ENCODE data around the gene MYBPH. TPM values are rescaled to one million over a fixed set of nuclear protein-coding genes. Genes with fewer than 3 reads are reported as not detected.

MYBPH gene
- total RNA-seq, 1 donor from 2014 or later, result not detected

DNA sequence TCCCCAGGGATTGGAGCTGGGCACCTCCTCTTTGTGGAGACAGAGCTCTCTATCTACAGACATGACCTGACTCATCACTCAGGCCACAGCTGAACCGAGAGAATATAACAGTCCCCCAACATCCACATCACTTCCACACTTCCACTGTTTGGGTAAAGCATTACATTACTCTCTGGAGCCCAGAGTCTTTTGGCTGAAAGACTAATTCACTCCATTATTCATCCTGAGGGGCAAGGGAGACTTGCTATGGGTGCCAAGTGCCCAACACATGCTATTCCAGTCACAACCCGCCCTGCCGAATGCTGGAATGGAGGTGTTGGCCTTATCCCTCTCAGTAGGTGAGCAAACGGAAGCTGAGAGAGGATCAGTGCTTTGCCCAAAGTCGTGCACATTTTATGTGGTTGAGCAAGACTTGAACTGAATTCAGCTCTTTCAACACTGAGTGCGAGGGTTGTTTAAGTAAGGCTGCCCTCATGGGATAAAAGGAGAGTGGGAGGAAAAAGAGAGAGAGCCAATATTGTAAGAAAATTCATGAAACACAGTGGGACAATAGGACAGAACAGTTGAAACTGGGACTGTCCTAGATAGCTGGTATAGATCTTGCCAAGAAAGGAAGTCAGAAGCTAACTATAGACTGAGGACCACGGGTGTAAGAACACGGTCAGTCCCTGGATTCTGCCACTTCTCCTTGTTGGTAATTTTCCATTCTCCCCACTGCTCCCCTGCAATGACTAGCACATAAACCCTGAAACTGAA lies 24.4 kb upstream of the MYBPH start:
- TF ChIP-seq, protein P1, sequence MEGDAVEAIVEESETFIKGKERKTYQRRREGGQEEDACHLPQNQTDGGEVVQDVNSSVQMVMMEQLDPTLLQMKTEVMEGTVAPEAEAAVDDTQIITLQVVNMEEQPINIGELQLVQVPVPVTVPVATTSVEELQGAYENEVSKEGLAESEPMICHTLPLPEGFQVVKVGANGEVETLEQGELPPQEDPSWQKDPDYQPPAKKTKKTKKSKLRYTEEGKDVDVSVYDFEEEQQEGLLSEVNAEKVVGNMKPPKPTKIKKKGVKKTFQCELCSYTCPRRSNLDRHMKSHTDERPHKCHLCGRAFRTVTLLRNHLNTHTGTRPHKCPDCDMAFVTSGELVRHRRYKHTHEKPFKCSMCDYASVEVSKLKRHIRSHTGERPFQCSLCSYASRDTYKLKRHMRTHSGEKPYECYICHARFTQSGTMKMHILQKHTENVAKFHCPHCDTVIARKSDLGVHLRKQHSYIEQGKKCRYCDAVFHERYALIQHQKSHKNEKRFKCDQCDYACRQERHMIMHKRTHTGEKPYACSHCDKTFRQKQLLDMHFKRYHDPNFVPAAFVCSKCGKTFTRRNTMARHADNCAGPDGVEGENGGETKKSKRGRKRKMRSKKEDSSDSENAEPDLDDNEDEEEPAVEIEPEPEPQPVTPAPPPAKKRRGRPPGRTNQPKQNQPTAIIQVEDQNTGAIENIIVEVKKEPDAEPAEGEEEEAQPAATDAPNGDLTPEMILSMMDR (IDR thresholded peaks at IDR 0.05; ENCODE audit: insufficient read depth, low read length, poor library complexity, severe bottlenecking), result no peak
- no peaks in the 10 kb centered on the region for H3K27me3 ChIP-seq (ENCODE audit: control insufficient read depth, insufficient read depth, low read length)
- no peak for DNase-seq (ENCODE audit: low read depth)
- no peak overlapping the region for H3K4me3 ChIP-seq (ENCODE audit: low read depth, low read length)
- H3K36me3 ChIP-seq (ENCODE audit: control insufficient read depth, insufficient read depth, low read length), result no peaks in the 10 kb centered on the region

DNA sequence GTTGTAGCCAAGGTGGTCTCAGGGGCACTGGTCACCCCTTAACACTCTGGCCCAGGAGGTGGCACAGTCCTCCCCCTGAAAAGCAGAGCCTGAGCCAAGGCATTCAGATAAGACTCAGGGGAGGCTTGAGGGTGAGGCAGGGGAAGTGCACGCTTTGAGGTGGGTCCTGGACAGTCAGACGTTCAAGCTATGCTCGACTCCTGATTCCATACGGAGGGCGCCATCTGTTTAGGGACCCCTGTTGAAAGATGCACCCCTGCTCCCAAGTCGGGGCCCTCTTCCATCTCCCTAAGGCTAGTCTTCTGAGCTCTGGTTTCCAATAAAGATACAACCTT lies 23.8 kb upstream of the MYBPH start:
- no peak for DNase-seq (ENCODE audit: low read depth)
- H3K27me3 ChIP-seq (ENCODE audit: control insufficient read depth, insufficient read depth, low read length), result no peaks in the 10 kb centered on the region
- TF ChIP-seq, protein P1 (IDR thresholded peaks at IDR 0.05; ENCODE audit: insufficient read depth, low read length, poor library complexity, severe bottlenecking), result no peak
- H3K4me3 ChIP-seq (ENCODE audit: low read depth, low read length), result no peak overlapping the region
- H3K36me3 ChIP-seq (ENCODE audit: control insufficient read depth, insufficient read depth, low read length), result no peaks in the 10 kb centered on the region

DNA sequence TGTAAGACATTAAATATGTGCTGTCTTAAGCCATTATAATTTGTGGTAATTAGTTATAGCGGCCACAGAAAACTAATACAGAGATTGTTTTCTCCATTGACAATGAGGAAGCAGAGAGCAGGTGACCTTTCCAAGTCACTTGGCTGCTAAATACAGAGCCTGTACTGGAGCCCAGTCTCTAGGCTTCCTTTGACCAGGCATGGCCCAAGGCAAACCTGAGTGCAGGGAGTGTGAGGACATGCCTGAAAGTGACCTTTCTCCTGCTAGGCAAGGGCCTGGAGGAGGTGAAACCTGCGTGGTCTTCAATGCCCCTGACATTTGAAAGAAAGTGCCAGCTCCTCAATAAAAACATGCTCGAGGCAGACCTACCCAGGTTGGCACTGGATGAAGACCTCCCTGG lies 23.4 kb upstream of the MYBPH start:
- TF ChIP-seq, protein P1 (IDR thresholded peaks at IDR 0.05; ENCODE audit: insufficient read depth, low read length, poor library complexity, severe bottlenecking), result no peak
- no peaks in the 10 kb centered on the region for H3K36me3 ChIP-seq (ENCODE audit: control insufficient read depth, insufficient read depth, low read length)
- H3K27me3 ChIP-seq (ENCODE audit: control insufficient read depth, insufficient read depth, low read length), result no peaks in the 10 kb centered on the region
- no peak overlapping the region for H3K4me3 ChIP-seq (ENCODE audit: low read depth, low read length)
- no peak for DNase-seq (ENCODE audit: low read depth)

DNA sequence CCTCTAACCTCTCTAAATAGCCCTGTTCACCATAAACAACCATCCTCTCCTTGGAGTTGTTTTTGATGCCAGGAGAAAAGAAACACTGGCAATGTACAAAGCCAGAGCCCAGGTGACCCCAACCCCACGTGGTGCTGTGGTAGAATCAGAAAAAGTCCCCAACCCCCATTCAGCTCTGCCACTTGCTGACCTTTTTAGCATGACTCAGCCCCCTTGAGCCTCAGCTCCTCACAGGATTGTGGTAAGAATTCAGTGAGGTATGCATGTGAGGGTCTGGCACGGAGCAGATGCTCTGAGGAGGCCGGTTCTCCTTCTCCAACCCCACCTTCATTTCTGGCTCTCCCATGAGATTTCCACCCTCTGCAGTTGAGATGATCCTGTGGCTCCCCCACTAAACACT lies 22.0 kb upstream of the MYBPH start:
- TF ChIP-seq, protein P1 (IDR thresholded peaks at IDR 0.05; ENCODE audit: insufficient read depth, low read length, poor library complexity, severe bottlenecking), result no peak
- peak; percentile 57 for DNase-seq (ENCODE audit: low read depth)
- no peaks in the 10 kb centered on the region for H3K27me3 ChIP-seq (ENCODE audit: control insufficient read depth, insufficient read depth, low read length)
- H3K4me3 ChIP-seq (ENCODE audit: low read depth, low read length), result no peak overlapping the region
- no peaks in the 10 kb centered on the region for H3K36me3 ChIP-seq (ENCODE audit: control insufficient read depth, insufficient read depth, low read length)

DNA sequence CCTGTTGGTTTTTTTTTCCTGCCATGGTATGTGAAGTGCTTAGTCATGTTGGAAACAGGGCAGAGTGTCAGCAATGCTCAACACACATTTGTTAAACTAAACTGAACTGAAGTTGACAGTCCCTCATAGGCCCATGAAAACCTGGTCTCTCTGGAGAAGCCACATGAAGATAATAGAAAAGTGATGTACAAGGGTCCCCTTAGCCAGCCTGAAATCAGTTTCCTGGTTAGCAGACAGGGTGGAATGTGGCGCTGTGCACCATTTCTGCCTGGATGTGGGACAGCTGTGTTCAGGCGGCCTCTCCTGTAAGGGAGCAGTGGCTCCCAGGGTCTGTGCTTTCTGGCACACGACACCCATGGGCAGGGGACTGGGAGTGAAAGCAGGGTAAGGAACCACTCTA lies 20.7 kb upstream of the MYBPH start:
- no peak for DNase-seq (ENCODE audit: low read depth)
- TF ChIP-seq, protein P1 (IDR thresholded peaks at IDR 0.05; ENCODE audit: insufficient read depth, low read length, poor library complexity, severe bottlenecking), result no peak
- H3K4me3 ChIP-seq (ENCODE audit: low read depth, low read length), result no peak overlapping the region

DNA sequence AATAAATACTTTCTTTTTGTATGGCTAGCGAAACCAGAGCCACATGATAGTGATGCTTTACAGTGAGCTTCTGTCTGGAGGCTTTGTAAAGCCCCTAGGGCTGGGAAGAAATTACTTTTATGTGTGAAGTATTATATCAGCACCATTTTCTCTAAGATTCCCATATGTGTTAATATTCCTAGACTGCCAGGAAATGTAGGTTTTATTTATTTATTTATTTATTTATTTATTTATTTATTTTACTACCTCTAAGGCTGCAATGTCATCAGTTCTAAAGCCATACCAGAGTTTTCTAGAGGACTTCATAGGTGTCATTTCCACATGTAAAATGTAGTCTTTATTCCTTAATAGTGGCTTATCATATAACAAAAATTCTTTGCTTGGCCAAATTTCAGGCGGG lies 15.3 kb upstream of the MYBPH start:
- no peak for DNase-seq (ENCODE audit: low read depth)
- TF ChIP-seq, protein P1 (IDR thresholded peaks at IDR 0.05; ENCODE audit: insufficient read depth, low read length, poor library complexity, severe bottlenecking), result no peak
- no peak overlapping the region for H3K4me3 ChIP-seq (ENCODE audit: low read depth, low read length)
- no peaks in the 10 kb centered on the region for H3K27me3 ChIP-seq (ENCODE audit: control insufficient read depth, insufficient read depth, low read length)
- H3K36me3 ChIP-seq (ENCODE audit: control insufficient read depth, insufficient read depth, low read length), result no peaks in the 10 kb centered on the region

More for the DNA sequence above, 20.7 kb upstream of the MYBPH start:
- Histone ChIP-seq H3K36me3 (ENCODE audit: control insufficient read depth, insufficient read depth, low read length) (no peaks in the 10 kb centered on the region), H3K27me3 (ENCODE audit: control insufficient read depth, insufficient read depth, low read length) (no peaks in the 10 kb centered on the region)

Measured in kidney epithelial cell (primary cell).